Endothelial cell of umbilical vein (primary cell): ENCODE measurements around the gene STARD6. TPM values are rescaled to one million over a fixed set of nuclear protein-coding genes. Genes with fewer than 3 reads are reported as not detected.

ENCODE experiments used
- BruUV-seq: library from RNA; stranded (reverse); fragments of 400-500 nt; replicated peaks from 2 replicates; lab custom pipeline; 2021; lab: Mats Ljungman, UMichigan
- CTCF ChIA-PET: fragments of 300-600, 350-600 bp; sonication (Branson Sonifier 250); formaldehyde crosslinking; loops from one replicate; lab custom pipeline; 2021; ENCODE audit warnings: antibody characterized with exemption, inconsistent platforms; lab: Charles Lee
- POLR2A ChIA-PET: fragments of 300-600, 350-600 bp; sonication (Branson Sonifier 250); formaldehyde crosslinking; loops from one replicate; lab custom pipeline; 2021; ENCODE audit warnings: antibody characterized with exemption, inconsistent platforms; lab: Charles Lee
- DNase-seq: peaks from one replicate; pipeline ENCODE4 v3.0.0-alpha.2; 2011; ENCODE audit warnings: low read depth, low spot score
- FAIRE-seq: peaks from 2 replicates; lab custom pipeline; 2011; peaks lifted over from hg19 to GRCh38; lab: Jason Lieb, UNC
- H2AFZ ChIP-seq: 2 replicates; pipeline ENCODE4 v1.6.0; 2012; ENCODE audit warnings: low read depth, low read length, control low read depth, inconsistent platforms
- H3K27ac ChIP-seq: 2 replicates; pipeline ENCODE4 v1.5.1; 2011; ENCODE audit warnings: low read depth, mild to moderate bottlenecking, control low read depth, low read length, moderate library complexity; ENCODE audit not compliant: insufficient read depth
- H3K27me3 ChIP-seq, 2 experiments: 2 replicates each; pipeline versions ENCODE4 v1.6.0 to v1.6.1; 2011; ENCODE audit warnings: low read length in 2 of 2, mixed read lengths in 1 of 2; ENCODE audit not compliant: control insufficient read depth in 2 of 2, insufficient read depth in 2 of 2
- H3K36me3 ChIP-seq, 2 experiments: 2 replicates in 1 of 2; 3 replicates in 1 of 2; pipeline ENCODE4 v1.5.1; 2011; ENCODE audit warnings: low read length in 2 of 2, mild to moderate bottlenecking in 1 of 2, moderate library complexity in 1 of 2; ENCODE audit not compliant: control insufficient read depth in 2 of 2, insufficient read depth in 2 of 2; ENCODE audit errors: extremely low read depth in 1 of 2
- H3K4me1 ChIP-seq: 3 replicates; pipeline ENCODE4 v1.5.1; 2011; ENCODE audit warnings: mild to moderate bottlenecking, low read length; ENCODE audit not compliant: control insufficient read depth, insufficient read depth; ENCODE audit errors: extremely low read depth
- H3K4me2 ChIP-seq: 2 replicates; pipeline ENCODE4 v1.6.1; 2011; ENCODE audit warnings: low read length, control low read depth, mixed read lengths; ENCODE audit not compliant: insufficient read depth
- H3K4me3 ChIP-seq, 3 experiments: fragments of 200-600 bp in 1 of 3; sonication (generic), shearing (Covaris generic) in 1 of 3; replicated peaks in 1 of 3; 2 replicates each; pipeline ENCODE4 v1.5.1; 2011 to 2016; ENCODE audit warnings: control low read depth in 3 of 3, low read length in 3 of 3, mild to moderate bottlenecking in 2 of 3, inconsistent platforms in 1 of 3, low read depth in 1 of 3, moderate library complexity in 1 of 3; ENCODE audit not compliant: insufficient read depth in 1 of 3
- H3K79me2 ChIP-seq: 2 replicates; pipeline ENCODE4 v1.6.0; 2012; ENCODE audit warnings: low read length, inconsistent platforms; ENCODE audit not compliant: control insufficient read depth, insufficient read depth
- H3K9ac ChIP-seq: replicated peaks from 2 replicates; pipeline ENCODE3; 2011; ENCODE audit warnings: low read length, control low read depth; ENCODE audit not compliant: insufficient read depth; ENCODE audit errors: extremely low read depth
- H3K9me1 ChIP-seq: replicated peaks from 3 replicates; pipeline ENCODE4 v1.6.0; 2011; ENCODE audit warnings: mild to moderate bottlenecking, low read length; ENCODE audit not compliant: control insufficient read depth, insufficient read depth; ENCODE audit errors: extremely low read depth
- H3K9me3 ChIP-seq: replicated peaks from 2 replicates; pipeline ENCODE4 v1.5.1; 2012; ENCODE audit warnings: low read length, inconsistent platforms; ENCODE audit not compliant: control insufficient read depth, insufficient read depth
- H4K20me1 ChIP-seq: replicated peaks from 2 replicates; pipeline ENCODE3; 2011; ENCODE audit warnings: mild to moderate bottlenecking, low read length; ENCODE audit not compliant: control insufficient read depth, insufficient read depth; ENCODE audit errors: extremely low read depth
- EZH2 ChIP-seq: IDR thresholded peaks from 2 replicates; pipeline ENCODE4 v1.6.1; 2012; ENCODE audit warnings: borderline replicate concordance, low read depth, mild to moderate bottlenecking, moderate library complexity, low read length, inconsistent platforms; ENCODE audit not compliant: severe bottlenecking
- FOS ChIP-seq: IDR thresholded peaks from 2 replicates; pipeline ENCODE4 v1.6.1; 2011; ENCODE audit warnings: mild to moderate bottlenecking, low read length, moderate library complexity, borderline replicate concordance; ENCODE audit not compliant: insufficient read depth
- GATA2 ChIP-seq: IDR thresholded peaks from 2 replicates; pipeline ENCODE4 v1.7.0; 2011; ENCODE audit warnings: low read depth, mild to moderate bottlenecking, moderate library complexity, mixed read lengths, low read length; ENCODE audit not compliant: insufficient read length, insufficient read depth
- JUN ChIP-seq: IDR thresholded peaks from 2 replicates; pipeline ENCODE4 v1.6.1; 2011; ENCODE audit warnings: borderline replicate concordance, low read depth; ENCODE audit not compliant: insufficient read length, insufficient read depth
- MYC ChIP-seq: IDR thresholded peaks from one replicate; pipeline ENCODE4 v1.6.1; 2011; ENCODE audit warnings: mild to moderate bottlenecking, low read depth, low read length
- POLR2A ChIP-seq: IDR thresholded peaks from 2 replicates; pipeline ENCODE4 v1.6.1; 2012; ENCODE audit warnings: low read depth, mild to moderate bottlenecking, control low read depth, low read length
- POLR2AphosphoS5 ChIP-seq: IDR thresholded peaks from 2 replicates; pipeline ENCODE4 v1.6.1; 2012; ENCODE audit warnings: low read depth, mild to moderate bottlenecking, control low read depth, low read length, moderate library complexity; ENCODE audit not compliant: insufficient read depth
- dilution Hi-C: fragments of 300-500 bp; cut with MboI; formaldehyde crosslinking; loops from one replicate; pipeline ENCODE4 v1.15.0; 2019; ENCODE audit warnings: low sequenced_read_pairs; ENCODE audit not compliant: extremely low pct_ligation_motif_present
- intact Hi-C: fragments of 100-400 bp; cut with micrococcal nuclease; formaldehyde crosslinking; loops from one replicate; pipeline ENCODE4 v1.10.0; 2022
- polyA plus RNA-seq, 4 experiments: library from polyadenylated mRNA; depleted of rRNA in 3 of 4; stranded (reverse) in 3 of 4; unstranded in 1 of 4; fragments of >200 nt; gene quantifications; 2 replicates each; pipeline versions ENCODE4 v1.2.1 to v1.2.3, GENCODE V29; 2011 to 2012; ENCODE audit warnings: missing spikeins in 1 of 4
- total RNA-seq: library from RNA; stranded (reverse); gene quantifications from 2 replicates; pipeline ENCODE4 v1.2.3, GENCODE V29; 2021
- TF ChIP-seq, protein P1 (sequence below): IDR thresholded peaks from 2 replicates; pipeline ENCODE4 v1.6.1; 2011; ENCODE audit not compliant: insufficient read depth, insufficient read length
- TF ChIP-seq, protein P2 (sequence below), 2 donors: IDR thresholded peaks; 1 replicate in 1 of 2; 2 replicates in 1 of 2; pipeline ENCODE4 v1.5.1; 2011; ENCODE audit warnings: low read length in 2 of 2, mild to moderate bottlenecking in 2 of 2, moderate library complexity in 2 of 2, control low read depth in 1 of 2, inconsistent platforms in 1 of 2, low read depth in 1 of 2; ENCODE audit not compliant: insufficient read depth in 1 of 2; ENCODE audit errors: extremely low read depth in 1 of 2

Gene STARD6
- total and polyA plus RNA-seq, 2 donors (not counting 3 experiments of a cell fraction or from before 2014, with no cell fraction given), result not detected

DNA sequence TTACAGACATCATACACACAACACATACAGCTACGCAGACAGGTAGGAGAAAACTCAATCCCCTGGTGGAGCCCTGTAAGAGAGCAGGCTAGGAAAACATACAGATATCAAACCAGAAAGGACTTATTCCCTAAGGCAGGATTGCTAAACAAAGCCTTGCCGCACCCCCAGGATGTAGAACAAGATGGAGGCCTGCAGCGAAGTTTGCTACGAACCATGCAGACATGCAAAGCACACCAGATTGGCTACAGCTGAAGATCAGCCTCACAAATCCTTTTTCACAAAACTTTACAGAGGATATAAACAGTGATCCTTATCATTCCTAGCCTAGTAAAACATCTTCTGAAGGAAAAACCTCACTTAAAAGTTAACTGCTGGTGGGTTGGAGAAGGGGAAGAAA, 28.4 kb upstream of the STARD6 start:
- Histone ChIP-seq H3K79me2 (no peaks in the 10 kb centered on the region), H3K4me1 (peaks cover 29% of the 10 kb centered on the region), H4K20me1 (no peaks in the 10 kb centered on the region), H3K36me3 (no peaks in the 10 kb centered on the region), H3K4me2 (no peak overlapping the region), H3K27me3 (no peaks in the 10 kb centered on the region), H3K9me1 (no peaks in the 10 kb centered on the region), H3K4me3 (no peak overlapping the region), H3K9ac (no peak overlapping the region), H2AFZ (no peak overlapping the region), H3K9me3 (no peaks in the 10 kb centered on the region), H3K27ac (no peak overlapping the region)
- dilution Hi-C loops, result no loop called here
- no peak for FAIRE-seq
- ChIA-PET CTCF (no interaction called here), POLR2A (no interaction called here)
- no peak for TF ChIP-seq EZH2
- no peak for TF ChIP-seq FOS
- no peak for TF ChIP-seq POLR2A
- intact Hi-C loops, result no loop called here
- no TSS peak for BruUV-seq
- no peak for DNase-seq

DNA sequence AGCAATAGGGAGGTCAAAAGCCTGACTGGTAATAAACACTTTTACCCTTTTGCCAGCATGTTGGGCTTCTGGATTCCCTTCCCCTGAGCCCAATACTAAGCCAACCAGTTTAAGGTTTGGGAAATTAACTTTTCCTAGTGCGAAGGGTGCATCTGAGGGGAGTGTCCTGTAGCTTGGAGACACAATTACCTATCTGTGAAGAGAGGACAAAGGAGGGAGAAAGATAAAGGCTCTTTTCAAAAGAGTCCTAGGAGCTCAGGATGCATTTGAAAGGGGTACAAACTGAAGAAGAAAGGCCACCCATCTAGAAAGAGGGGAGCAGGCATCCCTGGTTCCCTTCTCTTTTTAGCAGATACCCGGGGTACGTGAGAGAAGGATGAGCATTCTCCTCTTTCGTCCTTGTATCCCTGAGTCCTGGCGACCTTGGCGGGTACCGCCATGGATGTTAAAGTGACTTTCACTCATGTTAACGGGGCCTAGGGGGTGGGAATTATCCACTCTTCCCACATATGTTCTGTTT, 25.1 kb upstream of the STARD6 start:
- Histone ChIP-seq H2AFZ (no peak overlapping the region), H3K4me1 (peaks cover 5% of the 10 kb centered on the region), H3K36me3 (peaks cover 0 to 7% of the 10 kb centered on the region in 2 experiments), H3K4me3 (no peak overlapping the region), H3K27me3 (no peaks in the 10 kb centered on the region), H3K9me3 (no peaks in the 10 kb centered on the region), H4K20me1 (no peaks in the 10 kb centered on the region), H3K79me2 (no peaks in the 10 kb centered on the region), H3K9me1 (no peaks in the 10 kb centered on the region), H3K4me2 (no peak overlapping the region), H3K27ac (no peak overlapping the region), H3K9ac (no peak overlapping the region)
- FAIRE-seq, result no peak
- no TSS peak for BruUV-seq
- no peak for DNase-seq
- intact Hi-C loops (no loop called here), dilution Hi-C loops (no loop called here)
- TF ChIP-seq JUN (no peak), MYC (no peak), POLR2AphosphoS5 (no peak), FOS (no peak), POLR2A (no peak), EZH2 (no peak), GATA2 (no peak)
- TF ChIP-seq, protein P1, sequence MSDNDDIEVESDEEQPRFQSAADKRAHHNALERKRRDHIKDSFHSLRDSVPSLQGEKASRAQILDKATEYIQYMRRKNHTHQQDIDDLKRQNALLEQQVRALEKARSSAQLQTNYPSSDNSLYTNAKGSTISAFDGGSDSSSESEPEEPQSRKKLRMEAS, result no peak
- TF ChIP-seq, protein P2, sequence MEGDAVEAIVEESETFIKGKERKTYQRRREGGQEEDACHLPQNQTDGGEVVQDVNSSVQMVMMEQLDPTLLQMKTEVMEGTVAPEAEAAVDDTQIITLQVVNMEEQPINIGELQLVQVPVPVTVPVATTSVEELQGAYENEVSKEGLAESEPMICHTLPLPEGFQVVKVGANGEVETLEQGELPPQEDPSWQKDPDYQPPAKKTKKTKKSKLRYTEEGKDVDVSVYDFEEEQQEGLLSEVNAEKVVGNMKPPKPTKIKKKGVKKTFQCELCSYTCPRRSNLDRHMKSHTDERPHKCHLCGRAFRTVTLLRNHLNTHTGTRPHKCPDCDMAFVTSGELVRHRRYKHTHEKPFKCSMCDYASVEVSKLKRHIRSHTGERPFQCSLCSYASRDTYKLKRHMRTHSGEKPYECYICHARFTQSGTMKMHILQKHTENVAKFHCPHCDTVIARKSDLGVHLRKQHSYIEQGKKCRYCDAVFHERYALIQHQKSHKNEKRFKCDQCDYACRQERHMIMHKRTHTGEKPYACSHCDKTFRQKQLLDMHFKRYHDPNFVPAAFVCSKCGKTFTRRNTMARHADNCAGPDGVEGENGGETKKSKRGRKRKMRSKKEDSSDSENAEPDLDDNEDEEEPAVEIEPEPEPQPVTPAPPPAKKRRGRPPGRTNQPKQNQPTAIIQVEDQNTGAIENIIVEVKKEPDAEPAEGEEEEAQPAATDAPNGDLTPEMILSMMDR (IDR thresholded peaks at IDR 0.05; ENCODE audit: extremely low read depth in 1 of 2, insufficient read depth in 1 of 2, low read depth in 1 of 2, low read length in 2 of 2), result no peak
- POLR2A ChIA-PET, result no interaction called here
- CTCF ChIA-PET, result interaction anchor here (2.5 kb wide), 1 partner anchor 10 kb away, joined by 11 read pairs; no protein-coding TSS in a partner anchor
